LoVo (cell line): ENCODE data around the gene SULT1E1.
"Not testable (repeated sequence)": the region's sequence is repeated elsewhere in the genome, so short reads cannot be mapped to it uniquely, and the experiment has no call there.

Source experiments
- DNase-seq: peaks from one replicate; pipeline ENCODE4 v3.0.0-alpha.2; 2016; ENCODE audit warnings: low spot score

SULT1E1 gene

DNA sequence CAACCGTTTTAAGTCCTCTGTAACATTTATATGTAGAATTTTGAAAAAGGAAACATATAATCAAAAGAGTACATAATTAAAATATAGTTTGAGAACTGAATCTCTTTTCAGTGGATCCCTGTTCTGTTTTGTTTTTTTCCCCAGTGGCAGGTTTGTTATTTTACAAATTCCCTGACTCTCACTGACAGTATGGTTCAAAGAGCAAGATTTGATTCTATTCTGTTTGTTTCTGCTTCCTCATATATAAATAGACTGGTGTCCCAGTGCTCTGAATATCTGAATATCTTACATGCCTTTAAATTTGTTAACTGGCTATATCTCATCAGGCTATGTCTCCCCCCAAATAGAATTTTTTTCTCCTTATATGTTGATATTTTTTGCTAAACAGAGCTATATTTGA, 16.6 kb downstream of the SULT1E1 start:
- no peak for DNase-seq

DNA sequence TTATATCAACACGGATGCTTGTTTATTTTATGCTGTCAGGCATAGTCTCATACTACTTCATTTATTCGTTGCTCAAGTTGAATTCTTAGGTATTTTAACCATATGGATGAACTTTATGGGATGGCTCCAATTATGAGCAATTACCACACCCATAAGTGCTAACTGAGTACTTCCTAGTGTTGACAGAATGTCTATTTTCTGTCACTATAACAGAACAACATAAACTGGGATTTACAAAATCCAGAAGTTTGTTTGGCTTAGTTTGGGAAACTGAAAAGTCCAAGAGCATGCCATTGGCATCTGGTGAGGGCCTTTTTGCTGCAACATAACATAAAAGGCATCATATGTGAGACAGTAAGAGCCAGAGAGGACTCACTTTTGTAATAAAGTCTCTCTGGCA, 21.0 kb downstream of the SULT1E1 start:
- no peak for DNase-seq

DNA sequence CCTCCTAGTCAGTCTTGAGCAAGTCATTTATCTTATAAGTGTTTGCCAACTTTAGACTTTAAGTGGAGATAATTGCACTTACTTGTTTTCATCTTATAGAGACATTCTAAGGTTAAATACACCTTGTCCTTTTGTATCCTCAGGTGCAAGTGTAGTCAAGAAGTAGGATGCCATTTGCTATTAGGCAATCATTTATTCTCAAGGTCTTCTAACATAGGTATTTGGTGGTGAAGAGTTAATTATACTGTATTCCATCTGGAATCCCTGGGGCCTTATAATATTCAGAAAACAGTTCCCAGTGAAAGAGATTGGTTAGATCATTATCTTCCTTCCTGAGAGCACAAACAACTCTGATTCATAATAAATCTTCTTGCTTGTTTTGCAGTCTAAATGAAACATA, 23.7 kb downstream of the SULT1E1 start:
- DNase-seq = no peak

DNA sequence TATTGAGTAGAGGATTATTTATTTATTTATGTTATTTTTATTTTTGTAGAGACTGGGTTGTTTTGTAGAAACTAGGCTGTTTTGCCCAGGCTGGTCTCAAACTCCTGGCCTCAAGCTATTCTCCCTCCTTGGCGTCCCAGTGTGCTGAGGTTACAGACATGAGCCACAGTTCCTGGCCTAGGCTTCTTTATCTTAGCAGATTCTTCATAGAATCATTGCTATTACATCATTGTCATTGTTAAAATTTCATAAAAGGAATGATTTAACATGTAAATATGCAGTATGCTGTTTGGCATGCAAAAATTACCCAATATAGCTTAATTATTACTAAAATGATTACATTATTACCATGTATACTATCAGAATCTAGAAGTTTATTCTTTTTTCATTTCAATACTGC, 24.2 kb downstream of the SULT1E1 start:
- no peak for DNase-seq

- DNase-seq = no peak
These were observed 26.7 kb downstream of the SULT1E1 start for GRCh38 chr4:69833251-69833650.

DNA sequence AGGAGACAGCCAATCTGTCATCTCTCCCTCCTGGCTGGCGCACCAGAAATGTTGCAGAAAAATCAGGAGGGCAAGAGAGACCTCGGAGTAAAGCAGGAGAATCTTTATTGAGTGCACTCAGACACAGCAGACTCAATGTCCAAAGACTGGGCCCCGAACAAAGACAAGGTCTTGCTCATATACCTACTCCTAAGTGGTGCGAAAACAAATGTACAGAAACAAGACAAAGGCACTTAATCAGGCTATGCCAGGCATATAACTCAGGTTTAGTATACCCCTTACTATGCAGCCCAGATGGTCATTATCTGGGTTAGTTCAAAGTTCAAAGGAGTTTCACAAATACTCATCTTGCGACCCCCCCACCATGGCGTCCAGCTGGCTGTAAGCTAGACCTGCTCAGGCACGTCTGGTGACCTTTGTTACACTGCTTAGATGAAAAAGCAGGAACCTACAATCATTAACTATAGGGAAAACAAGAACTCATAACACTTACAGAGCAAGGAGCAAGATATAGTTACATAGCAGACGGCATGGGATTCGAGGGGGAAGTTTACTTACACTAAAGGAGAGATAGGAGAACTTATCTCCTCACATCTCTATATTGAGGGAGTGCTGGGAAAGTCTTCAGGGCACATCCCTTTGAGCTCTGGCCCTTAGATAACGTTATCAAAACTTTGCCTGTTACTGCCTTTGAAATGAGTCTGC, 27.5 kb downstream of the SULT1E1 start:
- DNase-seq = peak; percentile 78

DNA sequence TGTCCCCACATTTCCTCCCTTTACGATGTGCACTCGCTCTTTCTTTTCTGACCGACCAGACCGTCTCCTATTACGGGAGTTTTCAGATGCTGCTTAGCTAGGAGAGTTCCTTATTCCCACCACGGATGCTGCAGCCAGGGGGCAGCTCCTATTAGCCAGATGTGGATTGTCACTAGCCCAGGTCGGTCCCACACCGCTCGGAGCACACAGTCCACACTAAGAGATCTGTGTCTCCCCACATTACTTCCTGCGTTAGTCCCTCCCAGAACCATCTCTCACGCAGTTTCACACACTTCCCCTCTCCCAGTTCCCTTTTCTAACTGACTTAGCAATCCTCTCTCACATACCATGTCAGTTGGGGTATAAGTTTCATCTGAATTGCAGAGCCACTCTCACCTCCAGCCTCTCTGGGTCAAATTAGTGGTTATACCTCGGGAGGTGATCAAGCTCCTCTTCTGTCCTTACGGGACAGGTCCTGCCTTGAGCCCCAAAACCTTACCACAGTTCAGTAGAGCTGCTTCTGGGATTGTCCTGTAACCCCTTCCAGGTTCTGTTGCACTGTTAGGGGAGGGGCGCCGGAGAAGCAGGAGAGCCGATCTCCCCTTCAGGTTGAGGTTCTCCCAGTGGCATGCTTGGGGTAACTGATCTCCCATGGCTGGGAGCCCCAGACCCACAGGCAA, 28.2 kb downstream of the SULT1E1 start:
- DNase-seq = no peak

DNA sequence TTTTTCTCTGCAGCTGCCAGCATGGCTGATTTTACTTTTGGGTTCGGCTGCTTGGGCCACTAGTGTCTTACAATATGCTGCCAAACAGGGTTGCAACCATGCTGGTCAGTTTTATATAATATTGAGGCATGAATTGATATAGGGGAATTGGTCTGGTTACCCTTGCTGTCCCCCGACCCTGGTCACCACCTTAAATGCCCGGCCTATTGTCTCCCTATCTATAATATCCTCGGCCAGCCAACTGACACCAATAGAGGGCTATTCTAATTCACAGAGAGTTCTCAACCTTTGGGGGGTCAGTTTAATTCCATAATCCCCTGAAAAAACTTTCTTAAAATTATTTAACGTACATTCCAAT, 28.7 kb downstream of the SULT1E1 start:
- DNase-seq = no peak

GRCh38 chr4:69830560-69831269, 29.2 kb downstream of the SULT1E1 start:
- peak; percentile 54 for DNase-seq

DNA sequence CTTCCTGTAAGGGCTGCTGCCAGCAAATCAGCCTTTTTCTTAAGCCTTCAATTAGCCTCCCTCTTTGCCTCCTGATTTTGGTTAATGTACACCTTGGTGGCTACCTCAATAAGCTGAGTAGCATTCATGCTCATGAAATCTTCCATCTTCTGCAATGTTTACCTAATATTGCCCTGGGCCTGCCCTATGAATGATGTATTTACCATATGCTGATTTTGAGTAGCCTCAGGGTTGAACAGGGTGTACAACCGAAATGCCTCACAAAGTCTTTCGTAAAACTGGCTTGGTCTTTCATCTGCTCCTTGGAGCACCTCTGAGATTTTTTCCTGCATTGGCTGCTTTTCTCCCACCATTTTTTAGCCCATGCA, 29.8 kb downstream of the SULT1E1 start:
- no peak for DNase-seq

GRCh38 chr4:69829678-69830077, 30.3 kb downstream of the SULT1E1 start:
- no peak for DNase-seq

DNA sequence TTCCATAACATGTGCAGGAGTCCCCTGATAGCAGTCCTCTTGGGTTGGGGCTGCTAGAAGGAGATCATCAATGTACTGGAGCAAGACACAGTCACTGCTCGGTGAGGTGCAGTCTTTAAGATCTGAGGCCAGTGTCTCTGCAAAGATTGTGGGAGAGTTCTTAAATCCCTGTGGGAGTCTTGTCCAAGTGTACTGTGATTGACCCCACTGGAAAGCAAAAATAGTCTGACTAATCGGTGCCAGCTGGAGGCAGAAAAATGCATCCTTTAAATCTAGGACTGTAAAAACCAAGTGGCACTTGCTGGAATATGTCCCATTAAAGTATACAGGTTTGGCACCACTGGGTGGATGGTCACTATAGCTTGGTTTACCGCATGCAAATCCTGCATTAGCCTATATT, 31.1 kb downstream of the SULT1E1 start:
- no peak for DNase-seq

- DNase-seq = not testable (repeated sequence)
These were observed 34.9 kb downstream of the SULT1E1 start for GRCh38 chr4:69825056-69825455.

GRCh38 chr4:69823481-69824186, 36.3 kb downstream of the SULT1E1 start:
- DNase-seq = peak; percentile 64

DNA sequence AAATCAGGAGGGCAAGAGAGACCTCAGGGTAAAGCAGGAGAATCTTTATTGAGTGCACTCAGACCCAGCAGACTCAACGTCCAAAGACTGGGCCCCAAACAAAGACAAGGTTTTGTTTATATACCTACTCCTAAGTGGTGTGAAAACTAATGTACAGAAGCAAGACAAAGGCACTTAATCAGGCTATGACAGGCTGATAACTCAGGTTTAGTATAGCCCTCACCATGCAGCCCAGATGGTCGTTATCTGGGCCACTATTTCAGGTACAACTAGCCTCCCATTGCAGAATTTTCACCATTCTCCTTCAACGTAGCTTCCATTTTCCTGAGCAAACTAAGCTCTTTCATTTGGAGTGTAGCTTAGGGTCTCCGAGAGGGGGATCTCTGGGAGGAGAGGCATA, 36.9 kb downstream of the SULT1E1 start:
- no peak for DNase-seq

GRCh38 chr4:69822198-69822597, 37.7 kb downstream of the SULT1E1 start:
- DNase-seq = no peak

GRCh38 chr4:69818060-69818639, 41.8 kb downstream of the SULT1E1 start:
- DNase-seq = no peak

DNA sequence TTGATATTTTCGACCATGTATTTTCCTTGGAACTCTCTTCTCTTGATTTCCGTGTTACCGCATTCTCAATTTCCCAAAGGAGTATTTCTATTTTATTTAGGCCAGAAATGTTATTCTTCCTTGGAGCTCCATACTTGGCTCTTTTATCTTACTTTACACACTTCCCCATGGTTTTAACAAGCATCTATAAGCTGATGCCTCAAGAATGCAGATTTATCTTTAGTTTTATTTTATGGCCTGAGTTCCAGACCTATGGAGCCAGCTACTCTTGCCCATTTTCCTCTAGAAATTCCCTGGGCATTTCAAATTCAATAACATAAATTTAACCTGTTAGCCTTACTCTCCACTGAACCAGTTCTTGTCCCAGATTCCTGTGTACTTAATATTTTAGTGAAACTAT, 43.7 kb downstream of the SULT1E1 start:
- DNase-seq = no peak

GRCh38 chr4:69813628-69814027, 46.3 kb downstream of the SULT1E1 start:
- no peak for DNase-seq

GRCh38 chr4:69811166-69811565, 48.8 kb downstream of the SULT1E1 start:
- DNase-seq = no peak

- no peak for DNase-seq
These were observed 59.3 kb downstream of the SULT1E1 start for GRCh38 chr4:69800599-69800998.

GRCh38 chr4:69799337-69799736, 60.6 kb downstream of the SULT1E1 start:
- no peak for DNase-seq
